ENCODE results near the gene BGLAP.
A peak's percentile ranks its signal among the peaks of the same experiment; 100 is the strongest.

BGLAP gene

DNA sequence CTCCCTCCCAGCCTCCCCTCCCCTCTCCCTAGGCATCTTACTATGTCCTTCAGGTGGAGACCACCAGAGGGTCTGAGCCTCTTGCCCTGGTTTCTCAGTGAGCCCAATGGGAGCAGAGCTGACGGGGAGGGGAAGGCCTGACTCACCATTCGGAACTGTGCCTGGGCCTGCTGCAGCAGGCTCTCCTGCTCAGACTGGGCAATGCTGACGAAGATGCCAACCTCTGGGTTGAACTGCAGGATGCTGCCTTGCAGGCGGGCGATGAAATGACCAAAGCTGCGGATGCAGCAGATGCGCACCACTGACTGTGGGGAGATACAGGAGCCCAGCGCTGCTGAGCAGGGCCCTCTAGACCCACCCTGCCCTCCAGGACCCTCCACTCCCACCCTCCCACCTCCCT is 16.9 kb downstream of the BGLAP start:
- DNase-seq (ENCODE audit: low read depth): no peak

GRCh38 chr1:156259805-156260204 is 17.8 kb downstream of the BGLAP start:
- no peak for DNase-seq (ENCODE audit: low read depth)

DNA sequence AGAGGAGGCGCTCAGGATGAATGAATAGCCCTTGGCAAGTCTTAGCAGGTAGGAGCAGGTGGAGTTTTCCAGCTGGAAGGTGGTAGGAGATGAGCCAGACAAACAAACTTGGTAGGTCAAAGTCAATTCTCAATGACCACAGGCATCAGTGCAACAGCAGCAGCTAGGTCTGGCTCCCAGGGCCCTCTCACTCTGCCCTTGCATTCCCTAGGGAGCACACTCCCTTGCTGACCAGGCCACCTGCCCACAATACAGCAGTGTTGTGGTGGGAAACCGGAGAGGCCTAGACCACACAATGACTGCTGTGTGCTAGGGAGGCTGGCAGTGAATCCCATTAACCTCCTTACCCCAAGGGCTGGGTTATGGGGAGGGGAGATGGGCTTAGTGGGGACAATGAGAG is 18.9 kb downstream of the BGLAP start:
- no peak for DNase-seq (ENCODE audit: low read depth)

GRCh38 chr1:156262461-156263287 is 20.7 kb downstream of the BGLAP start:
- DNase-seq (ENCODE audit: low read depth): peak; percentile 88

DNA sequence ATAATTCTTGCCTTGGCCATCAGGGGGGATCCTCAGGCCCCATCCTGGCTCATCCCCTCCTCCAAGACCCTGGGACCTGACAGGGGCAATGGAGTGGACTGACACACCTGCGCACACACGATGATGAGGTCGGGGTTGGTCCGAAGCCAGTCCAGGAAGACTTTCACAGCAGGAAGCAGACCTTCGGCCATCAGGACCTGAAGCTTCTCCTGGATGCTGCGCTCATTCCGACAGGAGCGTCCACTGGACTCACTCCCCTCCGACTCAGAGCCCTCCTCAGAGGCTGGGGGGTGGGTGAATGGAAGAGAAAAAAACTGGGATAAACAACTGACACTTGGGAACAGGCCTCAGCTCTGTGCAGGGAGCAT is 21.3 kb downstream of the BGLAP start:
- no peak for DNase-seq (ENCODE audit: low read depth)

DNA sequence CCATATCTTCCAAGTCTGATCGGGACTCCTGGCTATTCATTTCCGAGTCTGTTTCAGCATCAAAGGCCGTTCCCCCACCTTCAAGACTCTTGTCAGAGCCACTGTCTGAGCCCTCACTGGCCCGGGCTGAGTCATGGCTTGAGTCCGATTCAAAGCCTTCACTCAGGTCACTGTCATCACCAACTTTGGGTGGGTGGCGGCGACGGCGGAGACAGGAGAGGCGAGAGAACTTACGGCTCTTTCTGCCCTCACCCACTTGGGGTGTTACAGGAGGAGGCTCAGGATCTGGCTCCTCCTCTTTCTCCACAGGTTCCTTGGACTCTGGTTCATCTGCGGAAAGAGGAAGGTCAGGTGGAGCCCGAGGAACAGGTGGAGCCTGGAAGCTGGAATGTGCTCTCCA is 24.1 kb downstream of the BGLAP start:
- DNase-seq (ENCODE audit: low read depth): no peak

- DNase-seq (ENCODE audit: low read depth): no peak
Measured at GRCh38 chr1:156268336-156268735, 26.4 kb downstream of the BGLAP start.

DNA sequence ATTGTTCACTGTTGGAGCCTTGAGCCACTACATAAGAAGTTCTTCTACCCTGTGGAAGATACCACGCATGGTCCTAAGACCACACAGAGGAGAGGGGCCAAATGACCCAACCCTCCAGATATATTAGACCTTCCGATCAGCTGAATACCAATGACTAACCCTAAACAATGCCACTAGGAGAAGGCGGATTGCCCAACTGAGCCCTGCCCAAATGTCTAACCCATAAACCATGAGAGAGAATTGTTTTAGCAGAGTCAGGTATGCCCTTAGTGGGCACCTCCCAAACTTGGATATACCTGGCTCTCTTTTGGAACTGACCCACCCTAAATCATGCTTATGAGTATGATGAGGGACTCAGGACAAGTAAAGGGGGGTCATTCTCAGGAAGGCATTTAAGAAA is 28.3 kb downstream of the BGLAP start:
- no peak for DNase-seq (ENCODE audit: low read depth)

DNA sequence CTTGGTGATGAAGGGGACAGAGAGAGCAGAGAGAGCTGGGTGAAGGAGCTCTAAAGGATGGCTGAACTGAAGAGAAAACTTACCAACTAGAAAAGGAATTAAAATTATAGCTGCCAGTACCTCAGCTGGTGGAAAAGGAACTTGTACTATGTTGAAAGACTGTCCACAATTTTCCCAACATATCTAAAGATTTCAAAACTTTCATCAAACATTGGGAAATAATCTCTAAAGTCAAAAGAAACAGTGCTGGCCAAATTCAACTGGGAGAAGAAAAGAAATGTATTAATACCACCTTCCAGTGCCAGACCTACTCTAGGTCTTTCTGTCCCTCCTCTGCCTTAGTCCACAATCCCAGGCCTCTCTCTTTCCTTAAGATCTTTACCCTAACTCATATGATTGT is 34.5 kb downstream of the BGLAP start:
- DNase-seq (ENCODE audit: low read depth): no peak

DNA sequence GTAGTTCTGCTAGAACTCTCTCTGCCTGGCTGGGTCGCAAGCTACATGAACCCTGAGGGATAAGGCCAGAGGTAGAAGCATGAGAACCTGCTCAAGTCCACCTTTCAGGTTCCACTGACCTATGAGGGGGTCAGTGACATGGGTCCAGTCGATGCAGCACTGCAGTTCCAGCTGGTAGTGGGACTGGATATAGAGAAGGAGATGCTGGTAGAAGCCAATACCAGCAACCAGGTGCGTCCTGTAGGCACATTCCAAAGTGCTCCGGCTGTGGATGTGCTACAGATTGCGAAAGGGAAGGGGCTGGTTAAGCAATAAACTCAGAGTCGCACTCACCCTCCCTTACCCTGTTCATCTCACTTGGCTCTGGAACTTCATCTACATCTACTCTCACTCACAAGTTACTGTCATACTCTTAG is 35.0 kb downstream of the BGLAP start:
- DNase-seq (ENCODE audit: low read depth): no peak

DNA sequence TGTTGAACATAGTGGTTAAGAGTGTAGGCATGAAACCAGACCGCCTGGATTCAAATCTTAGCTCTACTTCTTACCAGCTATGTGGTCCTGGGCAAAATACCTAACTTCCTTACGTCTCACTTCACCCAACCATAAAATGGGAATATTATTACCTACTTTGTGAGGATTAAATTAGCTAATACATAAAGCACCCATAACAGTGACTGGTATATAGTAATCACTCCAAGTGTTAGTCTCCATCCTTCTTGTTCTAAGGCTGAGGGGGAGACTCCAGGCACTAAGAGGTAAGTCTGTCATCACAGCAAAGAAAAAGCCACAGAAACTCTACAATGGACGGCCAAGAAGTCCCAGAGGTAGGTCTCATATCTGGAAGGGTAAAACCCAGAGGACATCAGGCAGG is 37.9 kb downstream of the BGLAP start:
- no peak for DNase-seq (ENCODE audit: low read depth)

- DNase-seq (ENCODE audit: low read depth): no peak
Measured at GRCh38 chr1:156281281-156281680, 39.3 kb downstream of the BGLAP start.

DNA sequence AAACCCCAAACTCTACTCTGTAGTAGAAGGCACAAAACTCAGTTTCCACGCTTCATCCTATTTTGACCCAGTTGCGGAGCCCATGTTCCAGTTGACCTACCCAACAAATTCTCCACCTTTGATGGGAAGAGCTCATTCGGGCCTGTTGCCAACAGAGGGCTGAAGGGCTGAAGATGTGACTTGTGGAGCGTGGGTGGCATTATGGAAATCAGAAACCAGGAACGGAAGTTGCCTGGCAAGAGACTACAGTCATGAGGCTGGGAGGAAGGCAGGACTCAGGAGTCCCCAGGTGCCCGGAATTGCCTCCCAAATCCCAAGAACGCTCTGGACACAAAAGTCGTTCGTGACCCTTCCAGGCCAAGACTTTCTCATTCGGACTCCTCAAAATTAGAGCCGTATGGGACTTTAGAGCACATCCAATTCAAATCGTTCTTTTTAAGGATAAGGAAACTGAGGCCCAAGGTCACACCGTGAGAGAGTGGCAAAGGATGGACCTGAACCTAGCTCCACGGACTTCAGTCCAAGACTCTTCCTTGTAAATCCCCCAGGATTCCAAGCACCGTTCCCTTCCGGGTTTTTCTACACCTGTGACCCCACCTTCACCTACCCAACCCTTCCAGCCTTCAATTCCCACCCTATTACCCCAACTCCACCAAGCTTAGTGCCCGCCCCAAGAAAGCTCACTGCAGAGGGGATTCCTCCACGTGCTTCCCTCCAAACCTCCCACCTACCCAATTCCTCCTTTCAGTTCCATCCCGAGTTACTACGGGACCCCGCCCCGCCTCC is 39.9 kb downstream of the BGLAP start:
- no peak for DNase-seq (ENCODE audit: low read depth)

- peak; percentile 92 for DNase-seq (ENCODE audit: low read depth)
Measured at GRCh38 chr1:156282479-156283222, 40.7 kb downstream of the BGLAP start, which contains the start of gene SMG5. Gene SMG5 (minus strand): TSS chr1:156282825. CDS start chr1:156282680, 145 bp downstream.

- no peak for DNase-seq (ENCODE audit: low read depth)
Measured at GRCh38 chr1:156283521-156283920, 41.5 kb downstream of the BGLAP start.

- no peak for DNase-seq (ENCODE audit: low read depth)
Measured at GRCh38 chr1:156284112-156284511, 42.1 kb downstream of the BGLAP start, which contains the start of gene TMEM79. Gene TMEM79 (plus strand): TSS chr1:156284325. CDS start chr1:156285227, 902 bp downstream.

- DNase-seq (ENCODE audit: low read depth): no peak
Measured at GRCh38 chr1:156284757-156285156, 42.8 kb downstream of the BGLAP start.

- DNase-seq (ENCODE audit: low read depth): no peak
Measured at GRCh38 chr1:156285437-156285836, 43.5 kb downstream of the BGLAP start.

GRCh38 chr1:156286061-156286460 is 44.1 kb downstream of the BGLAP start:
- no peak for DNase-seq (ENCODE audit: low read depth)

DNA sequence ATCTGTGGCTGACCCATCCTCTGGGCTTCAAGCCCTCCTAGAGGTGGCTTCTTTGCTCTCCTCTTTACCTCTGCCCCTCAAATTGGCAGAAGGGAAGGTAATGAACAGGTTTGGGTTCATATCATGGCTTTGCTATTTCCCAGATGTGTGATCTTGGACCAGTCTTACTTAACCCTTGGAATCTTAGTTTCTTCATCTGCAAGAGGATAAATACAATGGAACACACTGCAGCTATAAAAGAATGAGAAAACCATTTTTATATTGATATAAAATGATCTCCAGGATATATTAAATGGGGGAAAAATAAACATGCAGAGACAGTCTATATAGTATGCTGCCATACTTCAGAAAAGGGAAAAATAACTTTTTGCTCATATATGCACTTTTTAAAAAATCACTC is 47.9 kb downstream of the BGLAP start:
- no peak for DNase-seq (ENCODE audit: low read depth)

DNA sequence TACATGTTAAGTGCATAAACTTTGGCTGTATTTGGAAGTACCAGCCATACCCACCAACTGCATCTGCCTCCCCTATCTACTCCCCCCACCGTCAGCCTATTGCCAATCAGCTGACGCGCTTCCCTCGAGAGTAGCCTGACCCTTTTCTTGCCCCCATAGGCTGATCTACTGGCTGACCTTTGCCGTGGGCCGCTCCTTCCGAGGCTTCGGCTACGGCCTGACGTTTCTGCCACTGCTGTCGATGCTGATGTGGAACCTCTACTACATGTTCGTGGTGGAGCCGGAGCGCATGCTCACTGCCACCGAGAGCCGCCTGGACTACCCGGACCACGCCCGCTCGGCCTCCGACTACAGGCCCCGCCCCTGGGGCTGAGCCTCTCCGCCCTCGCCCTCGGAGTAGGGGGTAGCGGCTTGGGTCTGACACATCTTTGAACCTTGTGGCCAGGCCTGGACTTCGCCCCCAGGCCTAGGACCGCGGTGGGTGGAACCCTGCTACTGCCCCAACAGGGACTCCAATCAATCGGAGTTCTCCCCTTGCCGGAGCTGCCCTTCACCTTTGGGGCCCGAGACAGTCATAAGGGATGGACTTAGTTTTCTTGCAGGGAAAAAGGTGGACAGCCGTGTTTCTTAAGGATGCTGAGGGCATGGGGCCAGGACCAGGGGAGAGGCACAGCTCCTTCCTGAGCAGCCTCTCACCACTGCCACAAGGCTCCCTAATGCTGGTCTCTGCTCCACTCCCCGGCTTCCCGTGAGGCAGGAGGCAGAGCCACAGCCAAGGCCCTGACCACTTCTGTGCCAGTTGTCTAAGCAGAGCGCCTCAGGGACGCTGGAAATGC is 49.5 kb downstream of the BGLAP start:
- no peak for DNase-seq (ENCODE audit: low read depth)
